ENCODE measurements around the gene RYR1. TPM values are rescaled to one million over a fixed set of nuclear protein-coding genes. Genes with fewer than 3 reads are reported as not detected.
"Not testable (repeated sequence)": the region's sequence is repeated elsewhere in the genome, so short reads cannot be mapped to it uniquely, and the experiment has no call there.

Gene RYR1
- total RNA-seq, 2 donors from 2014 or later: 13.2 to 41.5 TPM

- H3K9me3 Mint-ChIP-seq: no peaks in the 10 kb centered on the region
- H3K27ac Mint-ChIP-seq: peak overlapping the region; percentile 54
- peaks cover 33% of the 10 kb centered on the region for H3K36me3 Mint-ChIP-seq (ENCODE audit: low read depth)
- H3K27me3 Mint-ChIP-seq: peaks cover 4% of the 10 kb centered on the region
- H3K4me3 Mint-ChIP-seq: no peak overlapping the region
- no peak for ATAC-seq (replicated peaks)
- no peaks in the 10 kb centered on the region for H3K4me1 Mint-ChIP-seq
These were observed 77.7 kb downstream of the RYR1 start for GRCh38 chr19:38511074-38511708.

GRCh38 chr19:38512277-38512676 lies 78.8 kb downstream of the RYR1 start:
- H3K4me3 Mint-ChIP-seq: no peak overlapping the region
- H3K36me3 Mint-ChIP-seq (ENCODE audit: low read depth): peaks cover 36% of the 10 kb centered on the region
- H3K27me3 Mint-ChIP-seq: peaks cover 4% of the 10 kb centered on the region
- no peak overlapping the region for H3K27ac Mint-ChIP-seq
- ATAC-seq (replicated peaks): no peak
- no peaks in the 10 kb centered on the region for H3K4me1 Mint-ChIP-seq
- H3K9me3 Mint-ChIP-seq: no peaks in the 10 kb centered on the region

- peak; percentile 19 for ATAC-seq (replicated peaks)
- H3K36me3 Mint-ChIP-seq (ENCODE audit: low read depth): peaks cover 29% of the 10 kb centered on the region
- H3K27ac Mint-ChIP-seq: peak overlapping the region; percentile 75
- H3K4me1 Mint-ChIP-seq, H3K27me3 Mint-ChIP-seq, H3K9me3 Mint-ChIP-seq: not testable (repeated sequence)
- peak overlapping the region; percentile 19 for H3K4me3 Mint-ChIP-seq
These were observed 79.7 kb downstream of the RYR1 start for GRCh38 chr19:38513156-38513555.

- peaks cover 23% of the 10 kb centered on the region for H3K36me3 Mint-ChIP-seq (ENCODE audit: low read depth)
- H3K4me1 Mint-ChIP-seq: no peaks in the 10 kb centered on the region
- H3K27ac Mint-ChIP-seq: peak overlapping the region; percentile 75
- H3K27me3 Mint-ChIP-seq: peaks cover 4% of the 10 kb centered on the region
- H3K4me3 Mint-ChIP-seq: peak overlapping the region; percentile 19
- H3K9me3 Mint-ChIP-seq: no peaks in the 10 kb centered on the region
- ATAC-seq (replicated peaks): peak; percentile 78
These were observed 80.3 kb downstream of the RYR1 start for GRCh38 chr19:38513762-38514167.

GRCh38 chr19:38514812-38515633 lies 81.5 kb downstream of the RYR1 start:
- Mint-ChIP-seq H3K27ac (no peak overlapping the region), H3K4me3 (peak overlapping the region; percentile 19), H3K27me3 (peaks cover 4% of the 10 kb centered on the region), H3K36me3 (ENCODE audit: low read depth) (peaks cover 23% of the 10 kb centered on the region), H3K9me3 (no peaks in the 10 kb centered on the region), H3K4me1 (no peaks in the 10 kb centered on the region)
- peak; percentile 78 for ATAC-seq (replicated peaks)

GRCh38 chr19:38515896-38516295 lies 82.4 kb downstream of the RYR1 start:
- no peak overlapping the region for H3K27ac Mint-ChIP-seq
- no peaks in the 10 kb centered on the region for H3K9me3 Mint-ChIP-seq
- H3K4me1 Mint-ChIP-seq: no peaks in the 10 kb centered on the region
- H3K27me3 Mint-ChIP-seq: peaks cover 4% of the 10 kb centered on the region
- H3K4me3 Mint-ChIP-seq: no peak overlapping the region
- ATAC-seq (replicated peaks): no peak
- H3K36me3 Mint-ChIP-seq (ENCODE audit: low read depth): peaks cover 23% of the 10 kb centered on the region

- H3K4me3 Mint-ChIP-seq: no peak overlapping the region
- no peaks in the 10 kb centered on the region for H3K9me3 Mint-ChIP-seq
- H3K4me1 Mint-ChIP-seq: no peaks in the 10 kb centered on the region
- no peak for ATAC-seq (replicated peaks)
- peaks cover 17% of the 10 kb centered on the region for H3K36me3 Mint-ChIP-seq (ENCODE audit: low read depth)
- H3K27ac Mint-ChIP-seq: no peak overlapping the region
- H3K27me3 Mint-ChIP-seq: no peaks in the 10 kb centered on the region
These were observed 83.3 kb downstream of the RYR1 start for GRCh38 chr19:38516802-38517201.

GRCh38 chr19:38517321-38517720 lies 83.8 kb downstream of the RYR1 start:
- no peaks in the 10 kb centered on the region for H3K9me3 Mint-ChIP-seq
- no peaks in the 10 kb centered on the region for H3K27me3 Mint-ChIP-seq
- H3K4me3 Mint-ChIP-seq: no peak overlapping the region
- H3K4me1 Mint-ChIP-seq: no peaks in the 10 kb centered on the region
- H3K36me3 Mint-ChIP-seq (ENCODE audit: low read depth): peaks cover 17% of the 10 kb centered on the region
- no peak overlapping the region for H3K27ac Mint-ChIP-seq
- no peak for ATAC-seq (replicated peaks)

GRCh38 chr19:38517980-38518379 lies 84.5 kb downstream of the RYR1 start:
- peaks cover 17% of the 10 kb centered on the region for H3K36me3 Mint-ChIP-seq (ENCODE audit: low read depth)
- not testable (repeated sequence) for H3K9me3 Mint-ChIP-seq; H3K27me3 Mint-ChIP-seq; ATAC-seq (replicated peaks); H3K27ac Mint-ChIP-seq; H3K4me3 Mint-ChIP-seq; H3K4me1 Mint-ChIP-seq

- Mint-ChIP-seq H3K36me3 (ENCODE audit: low read depth) (peaks cover 17% of the 10 kb centered on the region), H3K27ac (no peak overlapping the region), H3K27me3 (no peaks in the 10 kb centered on the region), H3K4me3 (no peak overlapping the region), H3K4me1 (no peaks in the 10 kb centered on the region), H3K9me3 (no peaks in the 10 kb centered on the region)
- ATAC-seq (replicated peaks): no peak
These were observed 85.7 kb downstream of the RYR1 start for GRCh38 chr19:38519168-38519567.

- Mint-ChIP-seq H3K4me3 (no peak overlapping the region), H3K27ac (no peak overlapping the region), H3K36me3 (ENCODE audit: low read depth) (peaks cover 22% of the 10 kb centered on the region), H3K4me1 (no peaks in the 10 kb centered on the region), H3K27me3 (no peaks in the 10 kb centered on the region), H3K9me3 (no peaks in the 10 kb centered on the region)
- no peak for ATAC-seq (replicated peaks)
These were observed 86.5 kb downstream of the RYR1 start for GRCh38 chr19:38519988-38520387.

- H3K4me3 Mint-ChIP-seq: no peak overlapping the region
- ATAC-seq (replicated peaks): no peak
- peaks cover 5% of the 10 kb centered on the region for H3K36me3 Mint-ChIP-seq (ENCODE audit: low read depth)
- no peaks in the 10 kb centered on the region for H3K9me3 Mint-ChIP-seq
- no peak overlapping the region for H3K27ac Mint-ChIP-seq
- H3K4me1 Mint-ChIP-seq: no peaks in the 10 kb centered on the region
- no peaks in the 10 kb centered on the region for H3K27me3 Mint-ChIP-seq
These were observed 89.4 kb downstream of the RYR1 start for GRCh38 chr19:38522915-38523314.

GRCh38 chr19:38523319-38523718 lies 89.8 kb downstream of the RYR1 start:
- Mint-ChIP-seq H3K27ac (no peak overlapping the region), H3K4me1 (no peaks in the 10 kb centered on the region), H3K9me3 (no peaks in the 10 kb centered on the region), H3K27me3 (no peaks in the 10 kb centered on the region), H3K4me3 (no peak overlapping the region), H3K36me3 (ENCODE audit: low read depth) (peaks cover 5% of the 10 kb centered on the region)
- ATAC-seq (replicated peaks): no peak

- peaks cover 5% of the 10 kb centered on the region for H3K36me3 Mint-ChIP-seq (ENCODE audit: low read depth)
- no peaks in the 10 kb centered on the region for H3K27me3 Mint-ChIP-seq
- no peaks in the 10 kb centered on the region for H3K9me3 Mint-ChIP-seq
- no peak overlapping the region for H3K27ac Mint-ChIP-seq
- ATAC-seq (replicated peaks): peak; percentile 17
- H3K4me3 Mint-ChIP-seq: no peak overlapping the region
- no peaks in the 10 kb centered on the region for H3K4me1 Mint-ChIP-seq
These were observed 90.9 kb downstream of the RYR1 start for GRCh38 chr19:38524369-38524768.

- H3K36me3 Mint-ChIP-seq (ENCODE audit: low read depth): peaks cover 5% of the 10 kb centered on the region
- H3K9me3 Mint-ChIP-seq: no peaks in the 10 kb centered on the region
- no peaks in the 10 kb centered on the region for H3K4me1 Mint-ChIP-seq
- ATAC-seq (replicated peaks): no peak
- no peak overlapping the region for H3K27ac Mint-ChIP-seq
- no peaks in the 10 kb centered on the region for H3K27me3 Mint-ChIP-seq
- no peak overlapping the region for H3K4me3 Mint-ChIP-seq
These were observed 91.6 kb downstream of the RYR1 start for GRCh38 chr19:38524994-38525634.

All from activated T-helper 17 cell treated with anti-CD3 and anti-CD28 coated beads, Interleukin-2, amount 50 U/mL, for 72 hours (primary cell).